SJCRH30 (cell line): ENCODE measurements around the gene FGF22. TPM values are rescaled to one million over a fixed set of nuclear protein-coding genes. Genes with fewer than 3 reads are reported as not detected.
"Not testable (repeated sequence)": the region's sequence is repeated elsewhere in the genome, so short reads cannot be mapped to it uniquely, and the experiment has no call there.

Experiments
- DNase-seq, 2 experiments: peaks; one replicate each; pipeline ENCODE4 v3.0.0-alpha.2; 2015 to 2020
- H3K27ac ChIP-seq: fragments of 250-450 bp; sonication (Bioruptor Pico); 2 replicates; pipeline ENCODE4 v1.5.1; 2020; ENCODE audit warnings: mild to moderate bottlenecking, moderate library complexity
- H3K27me3 ChIP-seq: fragments of 250-450 bp; sonication (Bioruptor Pico); 2 replicates; pipeline ENCODE4 v1.5.1; 2020; ENCODE audit warnings: mild to moderate bottlenecking, moderate library complexity
- H3K36me3 ChIP-seq: fragments of 250-450 bp; sonication (Bioruptor Pico); 2 replicates; pipeline ENCODE4 v1.5.1; 2020; ENCODE audit warnings: mild to moderate bottlenecking, moderate library complexity
- H3K4me1 ChIP-seq: fragments of 250-450 bp; sonication (Bioruptor Pico); 2 replicates; pipeline ENCODE4 v1.5.1; 2020; ENCODE audit warnings: mild to moderate bottlenecking, moderate library complexity
- H3K4me3 ChIP-seq: fragments of 250-450 bp; sonication (Bioruptor Pico); 2 replicates; pipeline ENCODE4 v1.5.1; 2020; ENCODE audit warnings: mild to moderate bottlenecking, moderate library complexity
- H3K9me3 ChIP-seq: fragments of 250-450 bp; sonication (Bioruptor Pico); replicated peaks from 2 replicates; pipeline ENCODE4 v1.5.1; 2020; ENCODE audit warnings: mild to moderate bottlenecking, moderate library complexity
- total RNA-seq: library from RNA; depleted of rRNA; stranded (reverse); fragments of >200 nt; shearing (Covaris generic); gene quantifications from 2 replicates; pipeline ENCODE4 v1.2.3, GENCODE V29; 2014

The FGF22 gene
- total RNA-seq, 1 experiment from 2014 or later, result not detected

- no peaks in the 10 kb centered on the region; the same call in 1 of the 2 replicates for H3K36me3 ChIP-seq
- H3K4me1 ChIP-seq, result peaks cover 2% of the 10 kb centered on the region; the same call in 1 of the 2 replicates
- peak; percentile 34 to 36 for DNase-seq
- H3K9me3 ChIP-seq, result no peaks in the 10 kb centered on the region
- no peaks in the 10 kb centered on the region for H3K27me3 ChIP-seq
- peak overlapping the region; percentile 96 for H3K4me3 ChIP-seq
- H3K27ac ChIP-seq, result peak overlapping the region; percentile 38; the same call in 1 of the 2 replicates
Measured at GRCh38 chr19:662207-662961, 22.7 kb downstream of the FGF22 start.

DNA sequence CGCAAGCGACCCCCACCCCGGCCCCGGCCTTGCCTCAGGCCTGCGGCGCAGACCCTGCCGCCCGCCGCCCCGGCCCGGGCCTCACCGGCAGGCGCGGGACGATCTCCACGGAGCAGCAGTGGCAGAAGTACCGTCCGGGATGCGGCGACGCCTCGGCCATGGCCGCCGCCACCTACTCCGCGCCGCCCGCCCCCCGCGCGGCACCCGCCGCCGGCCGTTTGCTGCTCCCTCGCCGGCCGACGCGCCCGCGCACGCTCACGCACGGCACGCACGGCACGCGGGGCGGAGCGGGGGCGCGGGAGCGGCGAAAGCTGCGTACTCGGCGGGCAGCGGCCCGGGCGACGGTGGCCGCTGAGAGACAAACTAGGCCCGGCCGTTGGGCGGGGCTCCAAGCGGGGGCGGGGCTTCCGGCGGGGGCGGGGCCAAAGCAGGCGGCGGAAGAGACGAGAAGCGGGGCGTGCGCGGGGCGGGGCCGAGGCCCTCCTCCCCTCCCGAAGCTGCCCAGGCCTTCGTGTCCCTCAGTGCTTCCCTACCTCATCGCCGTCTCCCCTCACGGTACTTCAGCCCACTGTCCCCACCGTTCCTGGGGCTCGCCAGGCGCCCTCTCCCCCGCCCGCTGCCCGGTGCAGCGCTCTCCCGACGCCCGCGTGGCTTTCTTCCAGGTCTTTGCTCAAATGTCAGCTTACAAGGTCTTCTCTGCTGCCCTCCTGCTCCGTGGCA lies 23.4 kb downstream of the FGF22 start, which contains the start of gene RNF126:
TSS of gene RNF126 (minus strand) at position 253 of the 720 bp plus-strand sequence. CDS start at position 160, 93 bp downstream.
- Histone ChIP-seq H3K4me3 (peak within 1 kb of the TSS; percentile 96), H3K27ac (peak within 1 kb of the TSS; percentile 38; the same call in 1 of the 2 replicates), H3K4me1 (no peaks in the 10 kb centered on the region), H3K9me3 (no peaks in the 10 kb centered on the region), H3K27me3 (no peaks in the 10 kb centered on the region), H3K36me3 (no peaks in the 10 kb centered on the region)
- peak; percentile 86 to 90 for DNase-seq

- Histone ChIP-seq H3K36me3 (no peaks in the 10 kb centered on the region), H3K9me3 (peaks cover 3% of the 10 kb centered on the region; the same call in 1 of the 2 replicates), H3K27me3 (no peaks in the 10 kb centered on the region), H3K27ac (no peak overlapping the region), H3K4me3 (peak overlapping the region; percentile 54), H3K4me1 (no peaks in the 10 kb centered on the region)
- no peak for DNase-seq
Measured at GRCh38 chr19:663682-664117, 24.0 kb downstream of the FGF22 start.

DNA sequence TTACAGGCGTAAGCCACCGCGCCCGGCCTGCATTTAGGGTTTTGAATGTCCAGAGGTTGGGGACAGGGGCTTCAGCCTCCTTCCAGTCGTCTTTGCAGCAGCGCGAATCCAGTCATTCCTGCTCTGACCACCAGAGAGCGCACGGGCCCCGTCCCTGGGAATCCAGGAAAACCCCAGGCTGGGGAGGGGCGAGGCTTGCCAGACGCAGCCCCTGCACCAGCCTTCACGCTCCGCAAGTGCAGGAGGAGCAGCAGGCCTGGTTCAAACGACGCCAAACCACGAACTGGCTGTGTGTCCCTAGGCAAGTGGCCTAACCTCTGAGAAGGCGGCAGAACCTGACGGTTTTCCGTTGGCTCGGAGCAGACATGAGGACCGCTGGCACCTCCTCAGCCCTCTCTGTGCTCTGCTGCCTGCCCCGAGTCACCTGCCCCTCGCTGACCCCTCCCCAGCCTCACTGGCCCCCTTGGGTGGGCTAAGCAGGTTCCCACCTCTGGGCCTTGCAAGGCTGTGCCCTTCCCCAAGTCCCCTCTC lies 25.3 kb downstream of the FGF22 start:
- no peaks in the 10 kb centered on the region for H3K36me3 ChIP-seq
- no peak overlapping the region for H3K27ac ChIP-seq
- H3K4me3 ChIP-seq, result no peak overlapping the region
- DNase-seq, result peak; percentile 80 to 89
- peaks cover 4% of the 10 kb centered on the region; the same call in 1 of the 2 replicates for H3K9me3 ChIP-seq
- H3K4me1 ChIP-seq, result 0 out of 2 replicates have a peak, but pooled peaks cover 3% of the 10 kb centered on the region
- no peaks in the 10 kb centered on the region for H3K27me3 ChIP-seq

DNA sequence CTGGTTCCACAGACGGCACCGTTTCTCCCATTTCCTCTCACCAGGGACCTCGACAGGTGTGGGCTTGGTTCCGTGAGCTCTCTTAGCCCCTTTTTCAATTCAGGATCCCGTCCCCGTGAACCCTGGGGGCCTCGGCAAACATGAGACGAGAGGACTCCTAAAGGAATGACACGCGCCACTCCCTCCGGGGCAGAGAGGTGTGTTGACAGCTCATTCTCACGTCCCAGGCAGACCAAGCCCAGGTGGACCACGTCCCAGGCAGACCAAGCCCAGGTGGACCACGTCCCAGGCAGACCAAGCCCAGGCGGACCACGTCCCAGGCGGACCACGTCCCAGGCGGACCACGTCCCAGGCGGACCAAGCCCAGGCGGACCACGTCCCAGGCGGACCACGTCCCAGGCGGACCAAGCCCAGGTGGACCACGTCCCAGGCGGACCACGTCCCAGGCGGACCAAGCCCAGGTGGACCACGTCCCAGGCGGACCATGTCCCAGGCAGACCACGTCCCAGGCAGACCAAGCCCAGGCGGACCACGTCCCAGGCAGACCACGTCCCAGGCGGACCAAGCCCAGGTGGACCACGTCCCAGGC lies 27.4 kb downstream of the FGF22 start:
- not testable (repeated sequence) for H3K4me1 ChIP-seq, H3K36me3 ChIP-seq, H3K9me3 ChIP-seq, H3K27me3 ChIP-seq, DNase-seq, H3K27ac ChIP-seq, H3K4me3 ChIP-seq

DNA sequence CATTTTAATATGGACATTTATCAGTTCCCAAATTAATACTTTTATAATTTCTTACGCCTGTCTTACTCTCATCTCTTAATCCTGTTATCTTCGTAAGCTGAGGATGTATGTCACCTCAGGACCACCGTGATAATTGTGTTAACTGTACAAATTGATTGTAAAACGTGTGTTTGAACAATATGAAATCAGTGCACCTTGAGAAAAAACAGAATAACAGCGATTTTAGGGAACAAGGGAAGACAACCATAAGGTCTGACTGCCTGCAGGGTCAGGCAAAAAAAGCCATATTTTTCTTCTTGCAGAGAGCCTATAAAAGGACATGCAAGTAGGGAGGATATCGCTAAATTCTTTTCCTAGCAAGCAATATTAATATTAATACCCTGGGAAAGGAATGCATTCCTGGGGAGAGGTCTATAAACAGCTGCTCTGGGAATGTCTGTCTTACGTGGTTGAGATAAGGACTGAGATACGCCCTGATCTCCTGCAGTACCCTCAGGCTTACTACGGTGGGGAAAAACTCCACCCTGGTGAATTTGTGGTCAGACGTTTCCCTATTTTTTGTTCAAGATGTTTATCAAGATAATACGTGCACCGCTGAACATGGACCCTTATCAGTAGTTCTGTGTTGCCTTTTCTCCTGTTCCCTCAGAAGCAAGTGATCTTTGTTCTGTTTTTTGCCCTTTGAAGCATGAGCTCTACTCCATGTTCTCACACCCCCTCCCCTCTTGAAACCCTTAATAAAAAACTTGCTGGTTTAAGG lies 29.2 kb downstream of the FGF22 start:
- H3K4me3 ChIP-seq, H3K36me3 ChIP-seq, H3K9me3 ChIP-seq, H3K4me1 ChIP-seq, H3K27me3 ChIP-seq: not testable (repeated sequence)
- peak overlapping the region; percentile 28; the same call in 1 of the 2 replicates for H3K27ac ChIP-seq
- peak; percentile 40 to 51 for DNase-seq

DNA sequence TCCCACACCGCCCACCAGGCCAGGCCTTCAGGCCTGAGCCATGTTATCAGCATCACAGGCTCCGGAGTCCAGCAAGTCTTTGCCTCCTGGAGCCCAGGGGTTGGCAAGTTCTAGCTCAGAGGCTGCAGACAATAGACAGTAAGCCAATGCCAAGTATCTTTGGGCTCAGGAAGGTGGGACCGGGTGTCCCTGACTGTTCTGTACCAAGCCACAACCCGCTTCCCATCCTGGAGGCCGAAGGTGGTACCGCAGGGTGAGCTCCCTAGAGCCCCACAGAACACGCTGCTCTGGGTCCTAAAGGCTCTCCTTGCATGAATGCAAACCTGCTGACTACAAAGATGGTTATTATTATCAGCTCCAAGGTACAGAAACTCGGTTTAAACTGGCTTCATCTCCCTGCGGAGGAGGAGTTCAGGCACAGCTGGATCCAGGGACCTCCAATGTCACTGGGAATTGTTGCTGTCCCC lies 31.0 kb downstream of the FGF22 start:
- Histone ChIP-seq H3K4me3 (no peak overlapping the region), H3K9me3 (peaks cover 4% of the 10 kb centered on the region; the same call in 1 of the 2 replicates), H3K36me3 (no peaks in the 10 kb centered on the region), H3K4me1 (peaks cover 11% of the 10 kb centered on the region), H3K27me3 (no peaks in the 10 kb centered on the region), H3K27ac (no peak overlapping the region)
- DNase-seq, result no peak

GRCh38 chr19:674282-675151 lies 34.8 kb downstream of the FGF22 start:
- H3K27me3 ChIP-seq, result no peaks in the 10 kb centered on the region
- H3K4me1 ChIP-seq, result peaks cover 13% of the 10 kb centered on the region
- no peaks in the 10 kb centered on the region for H3K36me3 ChIP-seq
- H3K4me3 ChIP-seq, result no peak overlapping the region
- no peak overlapping the region for H3K27ac ChIP-seq
- no peak for DNase-seq
- H3K9me3 ChIP-seq, result no peaks in the 10 kb centered on the region

DNA sequence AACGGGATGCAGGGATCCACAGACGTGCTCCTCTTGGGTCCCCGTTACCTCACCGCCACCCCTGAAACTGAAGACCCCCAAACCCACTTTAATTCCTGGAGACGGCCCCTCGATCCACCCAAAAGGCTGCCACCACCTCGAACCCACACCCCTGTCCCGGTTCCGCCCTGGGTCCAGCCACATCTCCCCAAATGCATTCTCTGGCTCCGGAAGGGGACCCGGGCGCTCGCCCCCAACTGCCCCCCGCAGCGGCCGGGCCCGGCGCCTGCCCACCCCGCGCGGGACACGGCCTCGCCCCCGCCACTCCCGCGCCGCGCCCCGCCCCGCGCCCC lies 36.3 kb downstream of the FGF22 start:
- Histone ChIP-seq H3K36me3 (no peaks in the 10 kb centered on the region), H3K27ac (peak overlapping the region; percentile 24; the same call in 1 of the 2 replicates), H3K9me3 (no peaks in the 10 kb centered on the region), H3K4me1 (peaks cover 13% of the 10 kb centered on the region), H3K27me3 (no peaks in the 10 kb centered on the region), H3K4me3 (peak overlapping the region; percentile 52)
- no peak for DNase-seq

- DNase-seq, result no peak
- Histone ChIP-seq H3K36me3 (no peaks in the 10 kb centered on the region), H3K4me1 (peaks cover 13% of the 10 kb centered on the region), H3K27ac (peak within 1 kb of the TSS; percentile 24; the same call in 1 of the 2 replicates), H3K27me3 (no peaks in the 10 kb centered on the region), H3K4me3 (peak within 1 kb of the TSS; percentile 52), H3K9me3 (no peaks in the 10 kb centered on the region)
Measured at GRCh38 chr19:676339-677105, 36.8 kb downstream of the FGF22 start, which contains the start of gene FSTL3. FSTL3 (plus strand) TSS chr19:676392; CDS start chr19:676424, 32 bp downstream.

- DNase-seq, result peak; percentile 47 to 70
- H3K36me3 ChIP-seq, result no peaks in the 10 kb centered on the region
- no peak overlapping the region; the same call in 1 of the 2 replicates for H3K4me3 ChIP-seq
- no peaks in the 10 kb centered on the region for H3K27me3 ChIP-seq
- no peaks in the 10 kb centered on the region for H3K9me3 ChIP-seq
- no peak overlapping the region for H3K27ac ChIP-seq
- peaks cover 13% of the 10 kb centered on the region for H3K4me1 ChIP-seq
Measured at GRCh38 chr19:677201-677600, 37.5 kb downstream of the FGF22 start.

GRCh38 chr19:677601-678436 lies 38.1 kb downstream of the FGF22 start:
- no peaks in the 10 kb centered on the region for H3K36me3 ChIP-seq
- no peaks in the 10 kb centered on the region for H3K9me3 ChIP-seq
- no peak overlapping the region for H3K4me3 ChIP-seq
- no peak overlapping the region for H3K27ac ChIP-seq
- H3K4me1 ChIP-seq, result peaks cover 13% of the 10 kb centered on the region
- no peak for DNase-seq
- H3K27me3 ChIP-seq, result no peaks in the 10 kb centered on the region
